Measurements from ENCODE around the gene BCAR1. TPM values are rescaled to one million over a fixed set of nuclear protein-coding genes. Genes with fewer than 3 reads are reported as not detected.

BCAR1 gene
- total and polyA plus RNA-seq, 2 experiments from 2014 or later: 37.9 to 140 TPM

- TF ChIP-seq CTCF (conservative IDR thresholded peaks at IDR 0.05; ENCODE audit: low read depth in 2 of 2): no peak
- no peak for TF ChIP-seq EZH2 (IDR thresholded peaks at IDR 0.05; ENCODE audit: low read depth, unreplicated experiment)
- TF ChIP-seq STAT1 (IDR thresholded peaks at IDR 0.05; ENCODE audit: unreplicated experiment): no peak
- no peak for TF ChIP-seq CREB1 (CRISPR knock-in tag; IDR thresholded peaks at IDR 0.05; ENCODE audit: low read depth)
Measured at GRCh38 chr16:75286389-75286788, 35.0 kb upstream of the BCAR1 start (continued).

- no peaks in the 10 kb centered on the region; the same call in 2 of the 3 replicates for H3K9me3 Mint-ChIP-seq
- Histone ChIP-seq H3K9me2 (ENCODE audit: insufficient read depth) (no peaks in the 10 kb centered on the region), H3K4me2 (no peak overlapping the region), H3K27ac (ENCODE audit: low read depth) (no peak overlapping the region), H3K4me1 (ENCODE audit: insufficient read depth) (no peaks in the 10 kb centered on the region; the same call in 1 of the 2 replicates), H3K36me3 (ENCODE audit: insufficient read depth) (no peaks in the 10 kb centered on the region), H3K27me3 (ENCODE audit: insufficient read depth) (no peaks in the 10 kb centered on the region), H4K20me1 (replicated peaks; ENCODE audit: insufficient read depth) (no peaks in the 10 kb centered on the region), H3K79me2 (replicated peaks; ENCODE audit: insufficient read depth) (no peaks in the 10 kb centered on the region), H2AFZ (no peak overlapping the region), H3K4me3 (no peak overlapping the region), H3F3A (replicated peaks; ENCODE audit: low read depth) (peaks cover 4% of the 10 kb centered on the region; the same call in 1 of the 2 replicates)
- no peak overlapping the region for H3K4me3 Mint-ChIP-seq
- ATAC-seq (no peak), DNase-seq (ENCODE audit: low spot score) (peak; percentile 49)
- H3K27me3 Mint-ChIP-seq (ENCODE audit: insufficient read depth, low read depth, poor library complexity): peaks cover 6% of the 10 kb centered on the region
- H3K27ac Mint-ChIP-seq: no peak overlapping the region
- peaks cover 13% of the 10 kb centered on the region for H3K36me3 Mint-ChIP-seq (ENCODE audit: low read depth)
- H3K4me1 Mint-ChIP-seq: peaks cover 6% of the 10 kb centered on the region; the same call in 2 of the 3 replicates
- no peak for TF ChIP-seq POLR2AphosphoS5 (IDR thresholded peaks at IDR 0.05; ENCODE audit: low read depth)
- TF ChIP-seq STAT1 (IDR thresholded peaks at IDR 0.05; ENCODE audit: unreplicated experiment): no peak
- TF ChIP-seq NANOG (IDR thresholded peaks at IDR 0.05; ENCODE audit: borderline replicate concordance): no peak
- TF ChIP-seq ZNF331 (CRISPR knock-in tag; IDR thresholded peaks at IDR 0.05; ENCODE audit: low read depth): no peak
- no peak for TF ChIP-seq ZNF114 (CRISPR knock-in tag; IDR thresholded peaks at IDR 0.05)
- no peak for TF ChIP-seq REST (IDR thresholded peaks at IDR 0.05; ENCODE audit: unreplicated experiment)
- no peak for TF ChIP-seq EZH2 (IDR thresholded peaks at IDR 0.05; ENCODE audit: low read depth, unreplicated experiment)
- TF ChIP-seq CTCF (conservative IDR thresholded peaks at IDR 0.05; ENCODE audit: low read depth in 2 of 2): no peak
- TF ChIP-seq JUNB (IDR thresholded peaks at IDR 0.05; ENCODE audit: unreplicated experiment): no peak
- TF ChIP-seq ETS1 (IDR thresholded peaks at IDR 0.05): no peak
Measured at GRCh38 chr16:75282466-75283281, 31.2 kb upstream of the BCAR1 start.
